Transverse colon (tissue), 4 donors: ENCODE data around the gene LATS2. TPM values are rescaled to one million over a fixed set of nuclear protein-coding genes. Genes with fewer than 3 reads are reported as not detected.

ENCODE experiments used
- DNase-seq: peaks from one replicate; pipeline ENCODE4 v3.0.0-alpha.2; 2019
- H3K27ac ChIP-seq, 4 donors: fragments of 200-600 bp; sonication (generic); 2 replicates each; pipeline ENCODE4 v1.5.1; 2016 to 2018; ENCODE audit warnings: inconsistent platforms in 4 of 4
- H3K27me3 ChIP-seq: fragments of 200-600 bp; sonication (generic); 2 replicates; pipeline ENCODE4 v1.5.1; 2017; ENCODE audit warnings: inconsistent platforms
- H3K36me3 ChIP-seq, 4 donors: fragments of 200-600 bp; sonication (generic); 2 replicates each; pipeline ENCODE4 v1.5.1; 2017 to 2019; ENCODE audit warnings: inconsistent platforms in 4 of 4
- H3K4me1 ChIP-seq, 4 donors: fragments of 200-600 bp; sonication (generic); 2 replicates each; pipeline ENCODE4 v1.5.1; 2017 to 2020; ENCODE audit warnings: inconsistent platforms in 4 of 4
- H3K4me3 ChIP-seq, 4 donors: fragments of 200-600 bp; sonication (generic); 1 replicate in 1 of 4; 2 replicates in 3 of 4; pipeline versions ENCODE4 v1.5.1 to v1.6.1; 2017 to 2019; ENCODE audit warnings: inconsistent platforms in 4 of 4
- H3K9me3 ChIP-seq, 2 donors: fragments of 200-600 bp; sonication (generic); 2 replicates each; pipeline ENCODE4 v1.5.1; 2017 to 2019; ENCODE audit warnings: inconsistent platforms in 2 of 2
- CTCF ChIP-seq, 5 experiments: fragments of 200-600 bp in 3 of 5; fragments of 450-650 bp in 2 of 5; sonication (generic) in 3 of 5; IDR thresholded peaks; 1 replicate in 2 of 5; 2 replicates in 3 of 5; pipeline ENCODE4 v1.5.1; 2016 to 2017; ENCODE audit warnings: antibody characterized with exemption in 5 of 5, inconsistent platforms in 3 of 5, mild to moderate bottlenecking in 2 of 5, moderate library complexity in 1 of 5
- EP300 ChIP-seq: sonication (generic); formaldehyde crosslinking; IDR thresholded peaks from one replicate; pipeline ENCODE4 v1.6.1; 2017; ENCODE audit warnings: antibody characterized with exemption, low read depth
- POLR2A ChIP-seq: fragments of 450-650 bp; IDR thresholded peaks from one replicate; pipeline ENCODE4 v1.6.1; 2016; ENCODE audit warnings: antibody characterized with exemption, mild to moderate bottlenecking, moderate library complexity
- POLR2AphosphoS5 ChIP-seq, 3 donors: sonication (generic); formaldehyde crosslinking; IDR thresholded peaks; one replicate each; pipeline ENCODE4 v1.6.1; 2016; ENCODE audit warnings: antibody characterized with exemption in 3 of 3
- WGBS, 2 donors: methylation state at CpG; one replicate each; pipeline ENCODE4 v1.1.5; 2018; ENCODE audit warnings: low coverage in 1 of 2; 5-methylcytosine and 5-hydroxymethylcytosine counted together
- in situ Hi-C, 4 donors: fragments of 200-750 bp; cut with MboI; loops; one replicate each; pipeline versions ENCODE4 v1.15.0 to v1.15.1; 2017; ENCODE audit warnings: low sequenced_read_pairs in 3 of 4, low pct_ligation_motif_present in 1 of 4, low pct_unique_long_range_greater_than_20kb in 1 of 4
- intact Hi-C: fragments of 100-400 bp; cut with DNase I; formaldehyde crosslinking; loops from one replicate; pipeline ENCODE4 v1.15.1; 2023; ENCODE audit warnings: low total_unique reads
- total RNA-seq, 4 donors: library from RNA; depleted of rRNA; stranded (reverse); fragments of >200 nt; gene quantifications; one replicate each; pipeline ENCODE4 v1.1.0, GENCODE V29; 2016

LATS2 gene
- total RNA-seq = 10 to 100 TPM in 3 of 4 donors, 1 to 10 TPM in 1; 8.9 to 15.7 (median 12.5) TPM

- DNase-seq = peak; percentile 96
- TF ChIP-seq EP300 = no peak
- peak in 1 of 5 experiments; percentile 22 for TF ChIP-seq CTCF (IDR thresholded peaks at IDR 0.05)
- TF ChIP-seq POLR2A = peak; percentile 83
- peak; percentile 91 to 96 (median 92) for TF ChIP-seq POLR2AphosphoS5 (IDR thresholded peaks at IDR 0.05)
- Histone ChIP-seq H3K4me1 (peaks cover 3 to 28% (median 12%) of the 10 kb centered on the region in 4 donors), H3K27me3 (peaks cover 11% of the 10 kb centered on the region), H3K27ac (peak within 1 kb of the TSS; percentile 97 to 98 (median 98)), H3K36me3 (no peaks in the 10 kb centered on the region), H3K4me3 (peak within 1 kb of the TSS; percentile 73 to 93 (median 86)), H3K9me3 (no peaks in the 10 kb centered on the region)
- intact Hi-C loops (loop anchor here (5.0 to 10.0 kb wide), 2 partner anchors 44 to 116 kb away; no protein-coding TSS in a partner anchor), in situ Hi-C loops (no loop called here)
- 1% methylated on average over 72 of the region's 96 CpGs; no CpG with 5 or more reads in 1 of the 2 donors for WGBS, 2 donors
Measured at GRCh38 chr13:21061029-21061763, at the start of gene LATS2. Gene LATS2 (minus strand): TSS chr13:21061586. CDS start chr13:21046026, 15,560 bp downstream.

- Histone ChIP-seq H3K4me1 (no peaks in the 10 kb centered on the region), H3K4me3 (no peak overlapping the region), H3K9me3 (no peaks in the 10 kb centered on the region), H3K27ac (no peak overlapping the region), H3K36me3 (no peaks in the 10 kb centered on the region), H3K27me3 (no peaks in the 10 kb centered on the region)
- DNase-seq = no peak
- TF ChIP-seq POLR2A (no peak), POLR2AphosphoS5 (IDR thresholded peaks at IDR 0.05) (no peak), CTCF (IDR thresholded peaks at IDR 0.05) (no peak), EP300 (no peak)
- 88% methylated on average over 7 of the region's 7 CpGs; no CpG with 5 or more reads in 1 of the 2 donors for WGBS, 2 donors
- intact Hi-C loops = no loop called here
- in situ Hi-C loops = loop anchor here in 2 of 4 donors (25.0 kb wide), 1 partner anchor 378 kb away; no protein-coding TSS in a partner anchor
Measured at GRCh38 chr13:21109168-21109567, 47.8 kb upstream of the LATS2 start.

- no peaks in the 10 kb centered on the region for H3K9me3 ChIP-seq
- H3K27me3 ChIP-seq = no peaks in the 10 kb centered on the region
- TF ChIP-seq CTCF (IDR thresholded peaks at IDR 0.05) (no peak), EP300 (no peak), POLR2AphosphoS5 (IDR thresholded peaks at IDR 0.05) (no peak), POLR2A (no peak)
- intact Hi-C loops = no loop called here
- H3K36me3 ChIP-seq = no peaks in the 10 kb centered on the region
- in situ Hi-C loops = loop anchor here in 2 of 4 donors (25.0 kb wide), 1 partner anchor 381 kb away; no protein-coding TSS in a partner anchor
- no peaks in the 10 kb centered on the region for H3K4me1 ChIP-seq
- H3K27ac ChIP-seq = no peak overlapping the region
- H3K4me3 ChIP-seq = no peak overlapping the region
- WGBS, 2 donors = 58 to 66% methylated on average over 4 of the region's 4 CpGs
- no peak for DNase-seq
Measured at GRCh38 chr13:21106089-21106488, 44.7 kb upstream of the LATS2 start.

- no peak for TF ChIP-seq CTCF (IDR thresholded peaks at IDR 0.05)
- TF ChIP-seq EP300 = no peak
- TF ChIP-seq POLR2A = no peak
- no peak for TF ChIP-seq POLR2AphosphoS5 (IDR thresholded peaks at IDR 0.05)
- Histone ChIP-seq H3K27me3 (no peaks in the 10 kb centered on the region), H3K4me1 (no peaks in the 10 kb centered on the region), H3K36me3 (no peaks in the 10 kb centered on the region), H3K27ac (no peak overlapping the region), H3K4me3 (no peak overlapping the region), H3K9me3 (no peaks in the 10 kb centered on the region)
- DNase-seq = no peak
- WGBS, 2 donors = 94 to 95% methylated on average over 8 to 37 of the region's 37 CpGs
- intact Hi-C loops (no loop called here), in situ Hi-C loops (loop anchor here in 2 of 4 donors (25.0 kb wide), 1 partner anchor 383 kb away; no protein-coding TSS in a partner anchor)
Measured at GRCh38 chr13:21104199-21105019, 43.0 kb upstream of the LATS2 start.
